Heart right ventricle (tissue), 16 donors: Measurements from ENCODE around the gene APOA4. TPM values are rescaled to one million over a fixed set of nuclear protein-coding genes. Genes with fewer than 3 reads are reported as not detected.

Source experiments
- ATAC-seq, 8 donors: fragments of 200-7000 bp; cut with Tn5 transposase; one replicate each; pipeline ENCODE4 v1.9.1; 2020; ENCODE audit warnings: mild to moderate bottlenecking in 8 of 8, moderate library complexity in 8 of 8, moderate number of reproducible peaks in 1 of 8
- DNase-seq, 2 donors: peaks; one replicate each; pipeline ENCODE4 v3.0.0-alpha.2; 2020
- H3K27ac ChIP-seq, 10 donors: fragments of 200-600 bp; sonication (generic) in 2 of 10; one replicate each; pipeline versions ENCODE4 v1.5.0 to v1.8.0; 2020 to 2022; ENCODE audit warnings: mild to moderate bottlenecking in 3 of 10
- H3K27me3 ChIP-seq, 7 donors: fragments of 200-600 bp; one replicate each; pipeline ENCODE4 v1.8.0; 2021 to 2022; ENCODE audit warnings: mild to moderate bottlenecking in 2 of 7
- H3K36me3 ChIP-seq, 9 donors: fragments of 200-600 bp; sonication (generic) in 1 of 9; one replicate each; pipeline versions ENCODE4 v1.5.0 to v1.8.0; 2020 to 2022; ENCODE audit warnings: mild to moderate bottlenecking in 2 of 9
- H3K4me1 ChIP-seq, 9 donors: fragments of 200-600 bp; sonication (generic) in 1 of 9; one replicate each; pipeline versions ENCODE4 v1.5.0 to v1.8.0; 2020 to 2022; ENCODE audit warnings: mild to moderate bottlenecking in 4 of 9
- H3K4me3 ChIP-seq, 10 donors: fragments of 200-600 bp; sonication (generic) in 2 of 10; one replicate each; pipeline versions ENCODE4 v1.5.0 to v1.8.0; 2020 to 2022; ENCODE audit warnings: mild to moderate bottlenecking in 7 of 10, moderate library complexity in 2 of 10
- H3K9me3 ChIP-seq, 11 donors: fragments of 200-600 bp in 10 of 11; sonication (generic) in 2 of 11; one replicate each; pipeline versions ENCODE4 v1.5.0 to v1.8.0; 2013 to 2022; ENCODE audit warnings: mild to moderate bottlenecking in 2 of 11, control low read depth in 1 of 11, moderate library complexity in 1 of 11
- WGBS, 2 donors: extraction: QIAGEN DNeasy Blood & Tissue Kit; methylation state at CpG; one replicate each; pipeline ENCODE4 v1.1.7; 2013; ENCODE audit warnings: inconsistent platforms in 1 of 2; 5-methylcytosine and 5-hydroxymethylcytosine counted together
- intact Hi-C, 10 donors: fragments of 100-400 bp; cut with DNase I; formaldehyde crosslinking; loops; one replicate each; pipeline versions ENCODE4 v1.11.1 to v1.14.2; 2022
- polyA plus RNA-seq, 2 donors: library from polyadenylated mRNA; stranded (reverse); fragments of 200-250 nt; gene quantifications; one replicate each; pipeline ENCODE4 v1.2.3, GENCODE V29; 2013
- total RNA-seq, 10 donors: library from RNA; stranded (reverse); fragmentation: NEBNext Ultra II Directional in 3 of 10; extraction: Animal tissue kit (Norgen Biotek cat#: 25700) in 3 of 10; gene quantifications; one replicate each; pipeline versions ENCODE4 v1.2.1 to v1.2.4, GENCODE V29; 2021 to 2023
- TF ChIP-seq, protein P1 (sequence below), 9 donors: fragments of 200-600 bp; sonication (generic) in 2 of 9; IDR thresholded peaks; one replicate each; pipeline versions ENCODE4 v1.5.0 to v1.8.0; 2021 to 2022; ENCODE audit warnings: antibody characterized with exemption in 9 of 9, mild to moderate bottlenecking in 5 of 9, moderate library complexity in 1 of 9
- donor health status: Arrhythmogenic right ventricular cardiomyopathy.
- donor health status: ischemic (EF 13 %, LVEDD 7.1; RV severe dilation, severe dysfunction).
- donor health status: healthy with polysubstance abuse.
- donor health status: DM: no; HTN: yes; CAD: no.
- donor health status: DM: no; HTN: no; CAD: no.
- donor health status: ischemic (EF 25% LVEDD 6.9; RV normal size, moderate dysfunction).
- donor health status: ischemic (EF 25% LVEDD 5.7; RV mildly dilated, moderate dysfunction).
- donor health status: healthy.
- donor health status: DM: yes; HTN: yes; CAD: no.
- donor health status: Ischemic cardiomyopathy.
- donor health status: ischemic (EF 35%, LVEDD 5.7; RV mildly dilated, moderate dysfunction).
- donor health status: nonischemic (EF 11% LVEDD 7.7; RV severe dilation, severe dysfunction).
- donor health status: DM: yes; HTN: yes; CAD: no.
- donor health status: PGD.
- donor health status: ischemic (EF 29% LVEDD 5.4; RV normal size, mild dysfunction).
- donor health status: nonischemic (EF 23%, LVEDD 6.1; RV moderate dilation, normal function).

APOA4 gene
- total and polyA plus RNA-seq, 12 donors: 0.26 to 0.75 (median 0.28) TPM; not detected in 9

- peak in 2 of 8 donors; percentile 15 to 23 for ATAC-seq
- no peak overlapping the region for H3K4me3 ChIP-seq
- intact Hi-C loops: loop anchor here in 1 of 10 donors (10.0 kb wide), 1 partner anchor 360 kb away; no protein-coding TSS in a partner anchor
- no peak for DNase-seq
- 75 to 80% methylated on average over 5 of the region's 5 CpGs for WGBS, 2 donors
- H3K36me3 ChIP-seq: peaks cover 0 to 100% (median 52%) of the 10 kb centered on the region in 9 donors
- H3K27ac ChIP-seq: peak overlapping the region in 1 of 10 donors; percentile 4
- TF ChIP-seq, protein P1, sequence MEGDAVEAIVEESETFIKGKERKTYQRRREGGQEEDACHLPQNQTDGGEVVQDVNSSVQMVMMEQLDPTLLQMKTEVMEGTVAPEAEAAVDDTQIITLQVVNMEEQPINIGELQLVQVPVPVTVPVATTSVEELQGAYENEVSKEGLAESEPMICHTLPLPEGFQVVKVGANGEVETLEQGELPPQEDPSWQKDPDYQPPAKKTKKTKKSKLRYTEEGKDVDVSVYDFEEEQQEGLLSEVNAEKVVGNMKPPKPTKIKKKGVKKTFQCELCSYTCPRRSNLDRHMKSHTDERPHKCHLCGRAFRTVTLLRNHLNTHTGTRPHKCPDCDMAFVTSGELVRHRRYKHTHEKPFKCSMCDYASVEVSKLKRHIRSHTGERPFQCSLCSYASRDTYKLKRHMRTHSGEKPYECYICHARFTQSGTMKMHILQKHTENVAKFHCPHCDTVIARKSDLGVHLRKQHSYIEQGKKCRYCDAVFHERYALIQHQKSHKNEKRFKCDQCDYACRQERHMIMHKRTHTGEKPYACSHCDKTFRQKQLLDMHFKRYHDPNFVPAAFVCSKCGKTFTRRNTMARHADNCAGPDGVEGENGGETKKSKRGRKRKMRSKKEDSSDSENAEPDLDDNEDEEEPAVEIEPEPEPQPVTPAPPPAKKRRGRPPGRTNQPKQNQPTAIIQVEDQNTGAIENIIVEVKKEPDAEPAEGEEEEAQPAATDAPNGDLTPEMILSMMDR (IDR thresholded peaks at IDR 0.05): no peak
- no peaks in the 10 kb centered on the region for H3K27me3 ChIP-seq
- H3K4me1 ChIP-seq: peaks cover 0 to 46% (median 23%) of the 10 kb centered on the region in 9 donors
- no peaks in the 10 kb centered on the region for H3K9me3 ChIP-seq
Observed at GRCh38 chr11:116864531-116864930, 41.4 kb upstream of the APOA4 start.

GRCh38 chr11:116862951-116863350, 39.8 kb upstream of the APOA4 start:
- Histone ChIP-seq H3K27me3 (no peaks in the 10 kb centered on the region), H3K27ac (no peak overlapping the region), H3K4me1 (peaks cover 0 to 35% (median 18%) of the 10 kb centered on the region in 9 donors), H3K36me3 (peaks cover 0 to 100% (median 61%) of the 10 kb centered on the region in 9 donors), H3K4me3 (no peak overlapping the region), H3K9me3 (no peaks in the 10 kb centered on the region)
- intact Hi-C loops: loop anchor here in 1 of 10 donors (10.0 kb wide), 1 partner anchor 362 kb away; no protein-coding TSS in a partner anchor
- TF ChIP-seq, protein P1 (IDR thresholded peaks at IDR 0.05): no peak
- WGBS, 2 donors: 92 to 96% methylated on average over 3 of the region's 3 CpGs
- ATAC-seq (no peak), DNase-seq (no peak)

GRCh38 chr11:116862185-116862584, 39.1 kb upstream of the APOA4 start:
- intact Hi-C loops: loop anchor here in 1 of 10 donors (10.0 kb wide), 1 partner anchor 363 kb away; no protein-coding TSS in a partner anchor

DNA sequence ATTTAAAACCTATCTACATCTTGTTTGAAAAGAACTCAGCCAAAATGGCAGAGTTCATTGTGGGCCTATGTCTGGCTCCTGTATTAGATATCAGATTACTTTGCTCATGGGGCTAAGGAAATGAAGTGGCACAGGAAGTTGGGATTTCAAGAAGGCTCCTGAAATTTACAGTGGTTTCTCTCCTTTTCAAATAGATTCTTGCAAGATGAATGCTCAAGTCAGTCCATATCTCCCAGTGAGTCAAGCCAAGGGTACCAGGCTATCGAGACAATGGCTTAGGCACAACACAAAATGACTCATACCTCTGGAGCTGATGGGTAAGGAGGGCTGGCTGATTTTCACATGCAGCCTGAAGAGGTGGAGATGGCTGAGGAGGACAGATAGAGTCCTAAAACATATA, 38.4 kb upstream of the APOA4 start:
- H3K27me3 ChIP-seq: no peaks in the 10 kb centered on the region
- no peak overlapping the region for H3K4me3 ChIP-seq
- 97 to 100% methylated on average over 1 of the region's 1 CpG for WGBS, 2 donors
- peaks cover 0 to 100% (median 63%) of the 10 kb centered on the region in 9 donors for H3K36me3 ChIP-seq
- no peak for ATAC-seq
- DNase-seq: no peak
- intact Hi-C loops: loop anchor here in 1 of 10 donors (10.0 kb wide), 1 partner anchor 363 kb away; no protein-coding TSS in a partner anchor
- H3K9me3 ChIP-seq: no peaks in the 10 kb centered on the region
- TF ChIP-seq, protein P1 (IDR thresholded peaks at IDR 0.05): no peak
- H3K27ac ChIP-seq: no peak overlapping the region
- peaks cover 0 to 23% (median 11%) of the 10 kb centered on the region in 9 donors for H3K4me1 ChIP-seq

More at GRCh38 chr11:116862185-116862584, 39.1 kb upstream of the APOA4 start:
- no peaks in the 10 kb centered on the region for H3K27me3 ChIP-seq
- no peaks in the 10 kb centered on the region for H3K9me3 ChIP-seq
- peaks cover 0 to 28% (median 13%) of the 10 kb centered on the region in 9 donors for H3K4me1 ChIP-seq
- no peak overlapping the region for H3K27ac ChIP-seq
- no peak for ATAC-seq
- DNase-seq: no peak
- TF ChIP-seq, protein P1 (IDR thresholded peaks at IDR 0.05): no peak
- no peak overlapping the region for H3K4me3 ChIP-seq
- peaks cover 0 to 100% (median 63%) of the 10 kb centered on the region in 9 donors for H3K36me3 ChIP-seq
- WGBS, 2 donors: 70 to 83% methylated on average over 3 of the region's 3 CpGs
